HepG2 (cell line): ENCODE data around the gene CDK14.

Experiments used
- CREB1 ChIP-seq, 2 experiments: fragments of 450-650 bp in 1 of 2; IDR thresholded peaks; 2 replicates each; pipeline ENCODE4 v1.6.1; 2016 to 2017; ENCODE audit warnings: control low read depth in 1 of 2, mild to moderate bottlenecking in 1 of 2, missing compliant biosample characterization in 1 of 2, missing genetic modification characterization in 1 of 2
- KMT2B ChIP-seq: IDR thresholded peaks from 2 replicates; pipeline ENCODE4 v1.6.1; 2016; ENCODE audit warnings: missing genetic modification reagents, missing compliant biosample characterization
- SNRNP70 ChIP-seq: fragments of 200-400 bp; formaldehyde crosslinking; IDR thresholded peaks from 2 replicates; pipeline ENCODE4 v1.6.1; 2017; ENCODE audit warnings: mild to moderate bottlenecking, low read depth, low read length, moderate library complexity
- TCF7L2 ChIP-seq: IDR thresholded peaks from 2 replicates; pipeline ENCODE4 v1.6.1; 2011; ENCODE audit warnings: mild to moderate bottlenecking, low read depth, low read length, moderate library complexity
- ZBTB46 ChIP-seq: sonication (generic); formaldehyde crosslinking; IDR thresholded peaks from 2 replicates; pipeline ENCODE4 v1.4.0; 2020; ENCODE audit warnings: mild to moderate bottlenecking, missing genetic modification reagents, borderline replicate concordance
- ZNF737 ChIP-seq: sonication (generic); formaldehyde crosslinking; IDR thresholded peaks from 2 replicates; pipeline ENCODE4 v1.5.0; 2020; ENCODE audit warnings: missing genetic modification reagents, mild to moderate bottlenecking, borderline replicate concordance
- TF ChIP-seq, protein P1 (sequence below): sonication (generic); formaldehyde crosslinking; IDR thresholded peaks from 2 replicates; pipeline ENCODE4 v1.4.0; 2020; ENCODE audit warnings: missing genetic modification reagents, borderline replicate concordance

GRCh38 chr7:90569368-90569767 lies 26.8 kb upstream of the CDK14 start:
- no peak for TF ChIP-seq KMT2B
- TF ChIP-seq SNRNP70, result no peak
- TF ChIP-seq, protein P1, sequence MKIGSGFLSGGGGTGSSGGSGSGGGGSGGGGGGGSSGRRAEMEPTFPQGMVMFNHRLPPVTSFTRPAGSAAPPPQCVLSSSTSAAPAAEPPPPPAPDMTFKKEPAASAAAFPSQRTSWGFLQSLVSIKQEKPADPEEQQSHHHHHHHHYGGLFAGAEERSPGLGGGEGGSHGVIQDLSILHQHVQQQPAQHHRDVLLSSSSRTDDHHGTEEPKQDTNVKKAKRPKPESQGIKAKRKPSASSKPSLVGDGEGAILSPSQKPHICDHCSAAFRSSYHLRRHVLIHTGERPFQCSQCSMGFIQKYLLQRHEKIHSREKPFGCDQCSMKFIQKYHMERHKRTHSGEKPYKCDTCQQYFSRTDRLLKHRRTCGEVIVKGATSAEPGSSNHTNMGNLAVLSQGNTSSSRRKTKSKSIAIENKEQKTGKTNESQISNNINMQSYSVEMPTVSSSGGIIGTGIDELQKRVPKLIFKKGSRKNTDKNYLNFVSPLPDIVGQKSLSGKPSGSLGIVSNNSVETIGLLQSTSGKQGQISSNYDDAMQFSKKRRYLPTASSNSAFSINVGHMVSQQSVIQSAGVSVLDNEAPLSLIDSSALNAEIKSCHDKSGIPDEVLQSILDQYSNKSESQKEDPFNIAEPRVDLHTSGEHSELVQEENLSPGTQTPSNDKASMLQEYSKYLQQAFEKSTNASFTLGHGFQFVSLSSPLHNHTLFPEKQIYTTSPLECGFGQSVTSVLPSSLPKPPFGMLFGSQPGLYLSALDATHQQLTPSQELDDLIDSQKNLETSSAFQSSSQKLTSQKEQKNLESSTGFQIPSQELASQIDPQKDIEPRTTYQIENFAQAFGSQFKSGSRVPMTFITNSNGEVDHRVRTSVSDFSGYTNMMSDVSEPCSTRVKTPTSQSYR (CRISPR knock-in tag), result no peak
- TF ChIP-seq TCF7L2, result no peak
- TF ChIP-seq ZNF737 (CRISPR knock-in tag), result no peak
- TF ChIP-seq CREB1 (IDR thresholded peaks at IDR 0.05), result no peak
- TF ChIP-seq CREB1 (CRISPR knock-in tag; IDR thresholded peaks at IDR 0.05), result no peak
- TF ChIP-seq ZBTB46 (CRISPR knock-in tag), result no peak
